HepG2 (cell line): Measurements from ENCODE around the gene STK11. TPM values are rescaled to one million over a fixed set of nuclear protein-coding genes. Genes with fewer than 3 reads are reported as not detected.
A peak's percentile ranks its signal among the peaks of the same experiment; 100 is the strongest.

ENCODE experiments used
- AFF4 ChIP-seq: sonication (generic); formaldehyde crosslinking; IDR thresholded peaks from 2 replicates; pipeline ENCODE4 v1.4.0; 2020; ENCODE audit warnings: missing genetic modification reagents
- ATRX ChIP-seq: sonication (generic); formaldehyde crosslinking; IDR thresholded peaks from 2 replicates; pipeline ENCODE4 v1.4.0; 2020; ENCODE audit warnings: missing genetic modification reagents, borderline replicate concordance
- CENPT ChIP-seq: sonication (generic); formaldehyde crosslinking; IDR thresholded peaks from 2 replicates; pipeline ENCODE4 v1.8.0; 2022; ENCODE audit warnings: low read depth, mild to moderate bottlenecking, moderate library complexity, missing genetic modification reagents
- CENPX ChIP-seq: sonication (generic); formaldehyde crosslinking; IDR thresholded peaks from 2 replicates; pipeline ENCODE4 v1.9.0; 2021; ENCODE audit warnings: mild to moderate bottlenecking, missing genetic modification reagents, moderate library complexity
- FOXK1 ChIP-seq: sonication (generic); formaldehyde crosslinking; IDR thresholded peaks from 2 replicates; pipeline ENCODE4 v1.4.0; 2020; ENCODE audit warnings: low read depth, missing genetic modification reagents, borderline replicate concordance
- KLF11 ChIP-seq: IDR thresholded peaks from 2 replicates; pipeline ENCODE4 v1.6.1; 2016; ENCODE audit warnings: missing compliant biosample characterization
- MEIS1 ChIP-seq: sonication (generic); formaldehyde crosslinking; IDR thresholded peaks from 2 replicates; pipeline ENCODE4 v1.9.0; 2021; ENCODE audit warnings: mild to moderate bottlenecking, missing genetic modification reagents, moderate library complexity, borderline replicate concordance
- MIER2 ChIP-seq: IDR thresholded peaks from 2 replicates; pipeline ENCODE4 v1.6.1; 2016; ENCODE audit warnings: missing biosample characterization, missing genetic modification reagents
- MTA3 ChIP-seq: sonication (generic); formaldehyde crosslinking; IDR thresholded peaks from 2 replicates; pipeline ENCODE4 v1.4.0; 2020; ENCODE audit warnings: missing genetic modification reagents
- NCOA5 ChIP-seq: sonication (generic); formaldehyde crosslinking; IDR thresholded peaks from 2 replicates; pipeline ENCODE4 v1.4.0; 2020; ENCODE audit warnings: missing genetic modification reagents
- NFKBIZ ChIP-seq: IDR thresholded peaks from 2 replicates; pipeline ENCODE4 v1.6.1; 2018; ENCODE audit warnings: missing genetic modification reagents, missing compliant biosample characterization
- NR2F2 ChIP-seq: IDR thresholded peaks from 2 replicates; pipeline ENCODE4 v1.6.1; 2012; ENCODE audit warnings: low read depth, inconsistent platforms, borderline replicate concordance
- PATZ1 ChIP-seq: sonication (generic); formaldehyde crosslinking; IDR thresholded peaks from 2 replicates; pipeline ENCODE4 v1.4.0; 2020; ENCODE audit warnings: missing genetic modification reagents
- TBX3 ChIP-seq: fragments of 450-650 bp; IDR thresholded peaks from 2 replicates; pipeline ENCODE4 v1.6.1; 2017; ENCODE audit warnings: antibody characterized with exemption, mild to moderate bottlenecking, inconsistent platforms, borderline replicate concordance
- ZBTB20 ChIP-seq: sonication (generic); formaldehyde crosslinking; IDR thresholded peaks from 2 replicates; pipeline ENCODE4 v1.8.1; 2023; ENCODE audit warnings: missing genetic modification reagents, low read depth, mild to moderate bottlenecking, borderline replicate concordance
- ZBTB42 ChIP-seq: sonication (generic); formaldehyde crosslinking; IDR thresholded peaks from 2 replicates; pipeline ENCODE4 v1.5.0; 2020; ENCODE audit warnings: mild to moderate bottlenecking, missing genetic modification reagents
- ZFAT ChIP-seq: sonication (generic); formaldehyde crosslinking; conservative IDR thresholded peaks from 2 replicates; pipeline ENCODE4 v1.8.1; 2023; ENCODE audit warnings: missing genetic modification reagents, inconsistent platforms
- ZNF253 ChIP-seq: sonication (generic); formaldehyde crosslinking; IDR thresholded peaks from 2 replicates; pipeline ENCODE4 v1.8.0; 2022; ENCODE audit warnings: mild to moderate bottlenecking, missing genetic modification reagents, borderline replicate concordance
- ZNF441 ChIP-seq: sonication (generic); formaldehyde crosslinking; IDR thresholded peaks from 2 replicates; pipeline ENCODE4 v1.7.0; 2021; ENCODE audit warnings: missing genetic modification reagents, borderline replicate concordance
- ZNF446 ChIP-seq: sonication (generic); formaldehyde crosslinking; IDR thresholded peaks from 2 replicates; pipeline ENCODE4 v1.5.0; 2020; ENCODE audit warnings: mild to moderate bottlenecking, missing genetic modification reagents
- ZNF550 ChIP-seq: sonication (generic); formaldehyde crosslinking; IDR thresholded peaks from 2 replicates; pipeline ENCODE4 v1.4.0; 2020; ENCODE audit warnings: mild to moderate bottlenecking, missing genetic modification reagents, borderline replicate concordance
- ZNF747 ChIP-seq: sonication (generic); formaldehyde crosslinking; IDR thresholded peaks from 2 replicates; pipeline ENCODE4 v1.8.1; 2023; ENCODE audit warnings: missing genetic modification reagents, mild to moderate bottlenecking, borderline replicate concordance
- ZNF891 ChIP-seq: sonication (generic); formaldehyde crosslinking; IDR thresholded peaks from 2 replicates; pipeline ENCODE4 v1.5.0; 2020; ENCODE audit warnings: mild to moderate bottlenecking, missing genetic modification reagents
- ZSCAN21 ChIP-seq: sonication (generic); formaldehyde crosslinking; IDR thresholded peaks from 2 replicates; pipeline ENCODE4 v1.8.0; 2022; ENCODE audit warnings: mild to moderate bottlenecking, missing genetic modification reagents, moderate library complexity, borderline replicate concordance
- ZSCAN25 ChIP-seq: sonication (generic); formaldehyde crosslinking; IDR thresholded peaks from 2 replicates; pipeline ENCODE4 v1.8.0; 2022; ENCODE audit warnings: mild to moderate bottlenecking, missing genetic modification reagents
- polyA plus RNA-seq, 8 experiments: library from polyadenylated mRNA; depleted of rRNA in 3 of 8; stranded (reverse) in 7 of 8; unstranded in 1 of 8; fragments of >200 nt; fragmentation: Illumina TruSeq in 4 of 8; extraction: Trizol in 4 of 8; gene quantifications; 2 replicates each; pipeline versions ENCODE4 v1.2.1 to v1.2.3, GENCODE V29; 2011 to 2016; ENCODE audit warnings: low read depth in 4 of 8, missing spikeins in 1 of 8, mixed read lengths in 1 of 8; ENCODE audit not compliant: insufficient read depth in 1 of 8
- total RNA-seq, 5 experiments: library from RNA; depleted of rRNA; stranded (reverse); fragments of >200 nt; fragmentation: Illumina TruSeq; extraction: Trizol; gene quantifications; 2 replicates each; pipeline ENCODE4 v1.2.3, GENCODE V29; 2016; ENCODE audit warnings: low read depth in 1 of 5

STK11 gene
- total and polyA plus RNA-seq, 2 of the 13 experiments (the other 11 are each of a cell fraction or from before 2014, with no cell fraction given) = 27.5 to 43.6 TPM

- TF ChIP-seq ZNF891 (CRISPR knock-in tag) (peak; percentile 78; the same call in 1 of the 2 replicates), MIER2 (CRISPR knock-in tag) (no peak), ATRX (CRISPR knock-in tag) (no peak), KLF11 (CRISPR knock-in tag) (no peak), PATZ1 (CRISPR knock-in tag) (peak; percentile 80), CENPX (no peak), ZFAT (CRISPR knock-in tag) (no peak), CENPT (CRISPR knock-in tag) (no peak), ZSCAN25 (CRISPR knock-in tag) (no peak), ZNF747 (CRISPR knock-in tag) (no peak), ZBTB42 (no peak), NR2F2 (no peak), MEIS1 (CRISPR knock-in tag) (no peak), ZBTB20 (no peak), MTA3 (no peak), NFKBIZ (CRISPR knock-in tag) (no peak), FOXK1 (CRISPR knock-in tag) (peak; percentile 50; the same call in 1 of the 2 replicates), ZNF441 (CRISPR knock-in tag) (0 out of 2 replicates have a peak, but pooled peaks have one; percentile 19), NCOA5 (CRISPR knock-in tag) (no peak), ZSCAN21 (CRISPR knock-in tag) (no peak; the same call in 1 of the 2 replicates), ZNF550 (CRISPR knock-in tag) (no peak), AFF4 (CRISPR knock-in tag) (no peak), TBX3 (no peak), ZNF446 (CRISPR knock-in tag) (peak; percentile 50; the same call in 1 of the 2 replicates), ZNF253 (no peak)
Observed at GRCh38 chr19:1173845-1174809, 31.5 kb upstream of the STK11 start, which contains the start of gene SBNO2 (continued).
